SH-SY5Y (cell line): ENCODE measurements around the gene EYA2.

Source experiments
- GATA2 ChIP-seq: IDR thresholded peaks from 2 replicates; pipeline ENCODE4 v1.6.1; 2011; ENCODE audit warnings: mild to moderate bottlenecking, low read depth, low read length
- GATA3 ChIP-seq: IDR thresholded peaks from 2 replicates; pipeline ENCODE4 v1.6.1; 2011; ENCODE audit warnings: low read depth, mild to moderate bottlenecking, low read length, moderate library complexity

Gene EYA2

GRCh38 chr20:47143657-47144056, 249.0 kb downstream of the EYA2 start:
- TF ChIP-seq GATA3 (no peak), GATA2 (no peak; the same call in 1 of the 2 replicates)

DNA sequence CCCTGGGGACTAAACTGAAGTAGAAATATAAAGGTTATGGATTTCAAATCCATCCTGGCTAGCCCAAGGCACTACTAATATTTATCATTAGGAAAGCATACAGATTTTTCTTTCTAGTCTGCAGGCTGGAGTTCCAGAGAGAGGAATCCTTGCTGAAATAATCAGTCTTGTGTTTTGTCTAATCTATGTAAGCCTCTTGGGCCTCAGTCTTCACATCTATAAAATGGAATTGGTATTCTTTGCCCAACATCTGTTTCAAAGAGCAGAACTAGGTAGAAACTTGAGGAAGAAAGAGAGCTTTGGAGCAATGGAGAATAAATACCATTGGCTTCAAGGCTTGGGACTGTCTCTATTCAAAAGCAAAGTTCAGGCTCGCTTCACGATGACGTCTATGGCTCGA, 249.8 kb downstream of the EYA2 start:
- TF ChIP-seq GATA3: no peak
- no peak for TF ChIP-seq GATA2

DNA sequence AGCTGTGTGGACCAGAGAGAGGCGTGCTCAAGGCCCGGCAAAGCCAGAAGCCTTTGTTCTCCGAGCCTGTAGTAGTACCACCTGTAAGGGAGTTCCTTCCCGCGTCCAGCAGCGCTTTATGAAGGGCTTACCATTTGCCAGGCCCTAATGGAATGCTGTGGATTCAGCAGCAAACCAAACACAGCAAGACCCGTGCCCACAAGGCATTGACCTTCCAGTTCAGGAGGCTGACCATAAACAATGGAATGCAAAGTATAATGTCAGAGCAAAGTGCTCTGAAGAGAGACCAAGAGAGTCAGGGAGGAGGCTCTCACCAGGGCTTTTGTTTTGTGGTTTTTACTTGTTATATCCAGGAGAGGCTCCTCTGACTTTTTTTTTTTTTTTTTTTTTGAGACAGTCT, 252.0 kb downstream of the EYA2 start:
- TF ChIP-seq GATA2 (no peak), GATA3 (no peak)

DNA sequence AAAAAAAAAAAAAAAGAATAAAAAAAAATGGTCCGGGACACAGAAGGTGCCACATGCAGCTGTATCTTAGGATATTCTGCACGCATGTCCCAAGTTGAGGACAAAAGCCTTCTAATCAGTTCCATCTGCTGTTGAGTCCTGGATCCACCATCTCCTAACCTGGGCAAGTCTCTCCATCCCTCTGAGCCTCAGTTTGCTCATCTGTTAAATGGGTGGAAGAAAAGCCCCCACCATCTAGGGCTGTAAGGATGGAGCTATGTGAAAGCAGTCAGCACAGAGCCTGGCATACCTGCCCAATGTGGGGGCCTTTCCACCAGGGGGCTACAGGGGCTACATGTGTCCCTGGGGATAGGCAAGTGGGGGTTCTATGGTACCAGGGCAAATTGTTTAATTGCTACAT, 253.4 kb downstream of the EYA2 start:
- TF ChIP-seq GATA2: no peak
- TF ChIP-seq GATA3: no peak

DNA sequence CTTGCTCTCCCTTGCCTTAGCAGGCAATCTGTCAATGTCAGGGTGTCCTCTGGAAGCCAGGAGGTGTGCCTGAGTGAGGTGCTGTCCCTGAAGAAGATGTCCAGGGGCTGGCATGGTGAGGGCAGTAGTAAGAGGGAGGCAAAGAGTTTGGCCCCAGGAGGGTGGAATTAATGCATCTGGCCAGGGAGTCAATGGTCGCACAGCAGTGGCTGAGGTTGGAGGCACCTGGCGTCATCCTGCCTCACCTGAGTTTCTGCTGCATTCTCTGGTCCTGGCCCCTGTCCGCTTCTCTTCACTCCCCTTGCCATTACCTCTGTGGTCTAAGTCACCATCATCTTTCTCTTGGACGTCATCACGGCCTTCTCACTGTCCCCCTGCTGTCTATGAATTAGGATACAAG, 255.3 kb downstream of the EYA2 start:
- TF ChIP-seq GATA3: no peak
- TF ChIP-seq GATA2: no peak

DNA sequence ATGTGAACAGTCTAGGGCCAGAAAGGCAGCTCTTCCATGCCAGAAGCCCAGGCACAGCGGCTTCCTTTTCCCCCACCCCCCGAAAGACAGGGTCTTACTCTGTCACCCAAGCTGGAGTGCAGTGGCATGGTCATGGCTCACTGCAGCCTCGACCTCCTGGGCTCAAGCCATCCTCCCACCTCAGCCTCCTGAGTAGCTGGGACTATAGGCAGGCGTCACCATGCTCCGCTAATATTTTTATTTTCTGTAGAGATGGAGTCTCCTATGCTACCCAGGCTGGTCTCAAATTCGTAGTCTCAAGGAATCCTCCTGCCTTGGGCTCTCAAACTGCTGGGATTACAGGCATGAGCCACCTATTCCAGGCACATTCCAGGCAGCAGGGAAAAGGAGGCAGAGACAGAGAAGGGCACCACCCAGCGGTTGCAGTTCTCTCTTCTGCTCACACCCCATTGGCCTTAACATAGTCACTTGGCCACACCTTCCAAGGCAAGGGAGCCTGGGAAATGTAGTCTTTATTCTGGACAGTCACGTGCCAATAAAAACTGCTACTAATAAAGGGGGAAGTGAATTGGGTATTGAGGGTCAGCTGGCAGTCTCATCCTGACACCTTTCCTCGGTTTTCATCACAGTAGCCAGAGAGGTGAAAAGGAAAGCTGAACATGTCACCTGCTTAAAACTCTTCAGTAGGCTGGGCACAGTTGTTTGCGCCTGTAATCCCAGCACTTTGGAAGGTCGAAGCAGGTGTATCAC, 255.9 kb downstream of the EYA2 start:
- TF ChIP-seq GATA3 (no peak), GATA2 (no peak)

DNA sequence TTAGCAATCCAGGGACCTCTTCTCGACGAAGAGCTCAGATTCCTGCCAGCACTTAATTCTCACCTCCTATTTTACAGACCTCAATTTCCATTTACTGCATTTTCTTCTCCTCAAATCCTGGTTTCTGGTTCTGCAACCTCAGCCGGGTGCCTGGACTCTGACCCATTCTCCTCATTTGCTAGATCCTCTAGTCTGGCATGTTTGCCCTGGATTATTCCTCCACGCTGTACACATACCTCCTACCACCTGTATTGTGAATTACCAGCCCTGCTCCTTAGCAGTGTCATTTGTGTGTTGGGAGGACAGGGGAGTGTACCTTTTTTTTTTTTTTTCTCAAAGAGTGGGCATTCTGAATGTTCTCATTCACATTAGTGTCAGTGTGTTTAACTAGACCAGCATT, 257.4 kb downstream of the EYA2 start:
- TF ChIP-seq GATA3: no peak
- TF ChIP-seq GATA2: no peak

- no peak for TF ChIP-seq GATA3
These were observed 259.4 kb downstream of the EYA2 start for GRCh38 chr20:47154089-47154488.

DNA sequence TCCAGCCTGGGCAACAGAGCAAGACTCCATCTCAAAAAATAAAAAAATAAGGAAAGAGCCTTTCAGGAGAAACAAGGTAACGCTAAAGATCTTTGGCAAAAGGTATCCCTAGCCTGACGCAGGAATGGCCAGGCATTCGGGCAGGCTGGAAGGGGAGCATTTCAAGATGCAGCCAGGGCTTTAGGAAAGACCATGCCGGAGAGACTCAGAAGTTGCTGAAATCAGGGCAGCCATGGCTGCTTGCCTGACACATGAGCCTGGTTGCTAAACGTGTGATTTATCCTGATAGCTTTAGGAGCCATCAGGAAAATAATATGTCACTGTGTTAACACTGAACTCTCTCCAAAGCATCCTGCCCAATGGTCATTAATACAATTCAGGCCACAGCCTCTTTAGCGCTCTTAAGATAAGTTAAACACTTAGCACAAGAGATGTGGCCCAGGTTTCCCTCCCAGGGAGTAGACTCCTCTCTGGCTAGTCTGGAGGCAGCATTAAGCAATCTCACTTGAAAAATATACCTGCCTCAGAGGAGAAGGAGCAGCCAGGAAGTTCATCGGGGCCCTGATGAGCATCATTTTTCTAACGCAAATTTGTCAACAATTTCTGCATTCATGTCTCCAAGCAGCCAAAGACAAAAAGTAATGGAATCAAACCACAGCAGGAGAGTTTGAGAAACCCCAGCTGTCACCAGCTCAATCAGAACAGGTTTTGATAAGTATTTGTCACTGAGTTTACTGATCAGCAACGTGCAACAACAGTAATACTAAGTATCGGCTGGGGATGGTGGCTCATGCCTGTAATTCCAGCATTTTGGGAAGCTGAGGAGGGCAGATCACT, 261.9 kb downstream of the EYA2 start:
- TF ChIP-seq GATA2: no peak
- no peak for TF ChIP-seq GATA3

- TF ChIP-seq GATA3 (no peak), GATA2 (no peak)
These were observed 264.5 kb downstream of the EYA2 start for GRCh38 chr20:47159166-47159565.

DNA sequence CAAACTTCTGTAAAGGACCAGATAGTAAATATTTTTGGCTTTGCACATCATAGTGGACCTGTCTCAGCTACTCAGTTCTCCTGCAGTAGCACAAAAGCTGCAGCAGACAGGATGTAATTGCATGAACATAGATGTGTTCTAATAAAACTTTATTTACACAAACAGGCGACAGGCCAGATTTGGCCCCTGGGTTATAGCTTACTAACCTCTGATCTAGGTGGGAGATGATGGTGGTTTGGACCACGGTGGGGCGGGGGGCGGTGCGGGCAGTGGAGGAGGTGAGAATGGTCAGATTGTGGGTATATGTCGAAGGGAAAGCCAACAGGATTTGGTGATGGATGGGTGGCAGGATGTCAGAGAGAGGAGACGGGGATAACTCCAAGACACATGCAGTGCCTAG, 265.6 kb downstream of the EYA2 start:
- TF ChIP-seq GATA3 (no peak), GATA2 (no peak)

GRCh38 chr20:47160992-47161391, 266.3 kb downstream of the EYA2 start:
- TF ChIP-seq GATA2: no peak
- no peak for TF ChIP-seq GATA3

- no peak for TF ChIP-seq GATA2
- no peak for TF ChIP-seq GATA3
These were observed 266.8 kb downstream of the EYA2 start for GRCh38 chr20:47161411-47161810.

DNA sequence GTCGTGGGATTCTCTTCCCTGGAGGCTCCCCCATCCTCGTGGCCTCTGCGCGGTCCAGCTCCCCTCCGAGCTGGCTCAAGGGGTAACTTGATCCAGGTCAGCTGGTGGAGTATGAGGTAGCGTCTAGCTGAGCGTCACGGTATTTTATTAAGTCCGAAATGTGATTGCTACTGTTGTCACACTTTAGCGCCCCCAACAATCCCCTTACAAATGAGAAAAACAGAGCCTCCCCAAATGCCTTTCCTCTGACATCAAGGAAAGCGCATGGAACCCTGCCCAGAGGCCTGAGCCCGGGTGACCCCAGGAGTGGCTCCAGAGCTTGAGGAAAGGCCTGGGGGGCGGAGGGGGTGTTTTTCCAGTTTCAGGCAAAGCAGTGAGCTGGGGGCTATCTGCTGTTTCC, 269.5 kb downstream of the EYA2 start:
- TF ChIP-seq GATA2: no peak
- TF ChIP-seq GATA3: no peak

DNA sequence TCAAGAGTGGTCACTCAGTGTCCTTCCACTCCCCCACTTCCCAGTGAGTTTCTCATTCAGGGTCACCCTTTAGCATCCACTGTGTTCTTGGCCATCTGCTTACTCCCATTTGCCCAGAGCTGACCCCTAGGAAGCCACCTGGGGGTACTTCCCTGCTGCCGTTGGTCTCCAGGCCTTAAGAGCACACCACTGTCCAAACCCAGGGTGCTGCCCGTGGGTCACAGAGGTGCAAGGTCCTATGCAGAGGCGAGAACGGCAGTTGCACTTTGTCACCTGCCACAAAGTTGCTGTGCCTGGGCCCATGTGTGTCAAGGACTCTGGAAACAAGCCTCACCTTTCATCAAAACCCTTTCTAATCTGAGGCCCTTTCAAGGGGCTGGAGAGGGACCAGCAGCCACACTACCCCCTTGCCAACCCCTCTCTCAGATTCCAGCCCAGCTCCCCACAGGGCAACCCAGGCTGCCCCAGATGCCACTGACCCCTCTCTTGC, 270.8 kb downstream of the EYA2 start:
- TF ChIP-seq GATA2 (no peak), GATA3 (no peak)

- TF ChIP-seq GATA2 (no peak), GATA3 (no peak)
These were observed 273.2 kb downstream of the EYA2 start for GRCh38 chr20:47167846-47168245.
